ENCODE data around the gene SLC30A2.

Gene SLC30A2

DNA sequence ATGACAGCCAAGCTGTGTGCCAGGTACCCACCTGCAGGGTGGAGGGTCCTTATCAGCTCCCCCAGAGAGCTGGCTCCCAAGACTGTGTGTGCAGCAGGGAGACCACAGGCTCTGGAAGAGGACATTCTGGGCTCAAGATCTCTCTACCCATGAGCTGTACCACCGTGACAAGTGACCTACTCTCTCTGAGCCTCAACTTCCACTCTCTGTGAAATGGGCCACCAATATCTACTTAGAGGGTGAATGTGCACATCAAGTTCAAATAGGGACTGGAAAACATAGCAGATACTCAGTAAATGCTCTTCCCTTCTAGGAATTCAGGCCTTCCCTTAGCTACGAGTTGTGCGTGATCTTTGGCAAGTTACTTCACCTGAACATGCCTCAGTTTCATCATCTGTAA is 1.5 kb downstream of the SLC30A2 start:
- TF ChIP-seq, protein P1, sequence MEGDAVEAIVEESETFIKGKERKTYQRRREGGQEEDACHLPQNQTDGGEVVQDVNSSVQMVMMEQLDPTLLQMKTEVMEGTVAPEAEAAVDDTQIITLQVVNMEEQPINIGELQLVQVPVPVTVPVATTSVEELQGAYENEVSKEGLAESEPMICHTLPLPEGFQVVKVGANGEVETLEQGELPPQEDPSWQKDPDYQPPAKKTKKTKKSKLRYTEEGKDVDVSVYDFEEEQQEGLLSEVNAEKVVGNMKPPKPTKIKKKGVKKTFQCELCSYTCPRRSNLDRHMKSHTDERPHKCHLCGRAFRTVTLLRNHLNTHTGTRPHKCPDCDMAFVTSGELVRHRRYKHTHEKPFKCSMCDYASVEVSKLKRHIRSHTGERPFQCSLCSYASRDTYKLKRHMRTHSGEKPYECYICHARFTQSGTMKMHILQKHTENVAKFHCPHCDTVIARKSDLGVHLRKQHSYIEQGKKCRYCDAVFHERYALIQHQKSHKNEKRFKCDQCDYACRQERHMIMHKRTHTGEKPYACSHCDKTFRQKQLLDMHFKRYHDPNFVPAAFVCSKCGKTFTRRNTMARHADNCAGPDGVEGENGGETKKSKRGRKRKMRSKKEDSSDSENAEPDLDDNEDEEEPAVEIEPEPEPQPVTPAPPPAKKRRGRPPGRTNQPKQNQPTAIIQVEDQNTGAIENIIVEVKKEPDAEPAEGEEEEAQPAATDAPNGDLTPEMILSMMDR (IDR thresholded peaks at IDR 0.05) = no peak
- Histone ChIP-seq H3K4me3 (ENCODE audit: low read depth, low read length) (no peak overlapping the region), H3K9me3 (ENCODE audit: control insufficient read depth, low read length) (no peaks in the 10 kb centered on the region), H3K27ac (no peak overlapping the region), H3K27me3 (ENCODE audit: control insufficient read depth, insufficient read depth, low read length) (peaks cover 18% of the 10 kb centered on the region), H3K36me3 (ENCODE audit: control insufficient read depth, insufficient read depth, low read length) (no peaks in the 10 kb centered on the region), H2AFZ (no peak overlapping the region), H3K9ac (no peak overlapping the region), H3K4me1 (no peaks in the 10 kb centered on the region), H3K4me2 (ENCODE audit: low read length) (no peak overlapping the region), H3K79me2 (no peaks in the 10 kb centered on the region)

DNA sequence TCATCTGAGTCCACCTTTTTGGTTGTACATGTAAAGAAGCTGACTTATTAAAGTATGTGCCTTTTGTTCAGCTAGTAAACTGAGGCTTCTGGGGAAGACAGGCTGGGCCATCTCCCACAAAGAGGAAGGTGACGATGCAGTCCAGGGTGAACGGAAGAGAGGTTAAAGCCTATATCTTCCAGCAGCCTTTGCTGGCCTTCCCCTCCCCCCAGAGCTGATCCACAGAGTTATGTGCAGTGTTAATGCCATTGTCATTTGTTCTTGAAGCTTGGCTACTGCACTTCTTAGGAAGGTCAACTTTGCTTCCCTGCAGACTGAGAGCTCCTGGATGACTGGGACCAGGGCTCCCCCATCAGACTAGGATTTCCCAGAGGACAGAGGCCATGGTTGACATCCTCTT is 2.2 kb downstream of the SLC30A2 start:
- no peaks in the 10 kb centered on the region for H3K36me3 ChIP-seq (ENCODE audit: control insufficient read depth, insufficient read depth, low read length)

DNA sequence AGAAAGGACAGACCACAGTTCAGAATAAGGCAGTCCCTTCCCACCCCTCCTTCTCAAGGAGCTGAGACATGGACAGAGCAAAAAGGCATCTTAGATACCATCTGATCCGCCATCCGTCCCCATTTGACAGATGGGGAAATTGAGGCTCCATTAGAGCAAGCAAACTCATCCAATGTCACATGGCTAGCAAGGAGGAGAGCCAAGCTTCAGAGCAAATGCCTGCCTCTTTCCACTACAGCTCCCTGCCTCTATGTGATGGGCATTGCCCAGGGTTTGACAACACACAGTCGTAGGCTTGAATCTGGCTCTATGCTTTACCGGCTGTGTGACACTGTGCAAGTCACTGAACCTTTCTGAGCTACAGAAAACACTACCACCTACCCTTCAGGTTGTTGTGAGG is 3.9 kb downstream of the SLC30A2 start:
- Histone ChIP-seq H3K79me2 (no peaks in the 10 kb centered on the region), H3K4me2 (ENCODE audit: low read length) (no peak overlapping the region), H3K4me1 (no peaks in the 10 kb centered on the region), H2AFZ (no peak overlapping the region), H3K9me3 (ENCODE audit: control insufficient read depth, low read length) (no peaks in the 10 kb centered on the region), H3K9ac (no peak overlapping the region), H3K4me3 (ENCODE audit: low read depth, low read length) (no peak overlapping the region), H3K36me3 (ENCODE audit: control insufficient read depth, insufficient read depth, low read length) (no peaks in the 10 kb centered on the region), H3K27me3 (ENCODE audit: control insufficient read depth, insufficient read depth, low read length) (peaks cover 17% of the 10 kb centered on the region), H3K27ac (no peak overlapping the region)
- TF ChIP-seq, protein P1 (IDR thresholded peaks at IDR 0.05) = no peak

More for the DNA sequence above, 2.2 kb downstream of the SLC30A2 start:
- Histone ChIP-seq H2AFZ (no peak overlapping the region), H3K9me3 (ENCODE audit: control insufficient read depth, low read length) (no peaks in the 10 kb centered on the region), H3K4me3 (ENCODE audit: low read depth, low read length) (no peak overlapping the region), H3K27me3 (ENCODE audit: control insufficient read depth, insufficient read depth, low read length) (peaks cover 18% of the 10 kb centered on the region), H3K4me1 (no peaks in the 10 kb centered on the region), H3K27ac (no peak overlapping the region), H3K79me2 (no peaks in the 10 kb centered on the region), H3K4me2 (ENCODE audit: low read length) (no peak overlapping the region), H3K9ac (no peak overlapping the region)
- TF ChIP-seq, protein P1 (IDR thresholded peaks at IDR 0.05) = no peak

DNA sequence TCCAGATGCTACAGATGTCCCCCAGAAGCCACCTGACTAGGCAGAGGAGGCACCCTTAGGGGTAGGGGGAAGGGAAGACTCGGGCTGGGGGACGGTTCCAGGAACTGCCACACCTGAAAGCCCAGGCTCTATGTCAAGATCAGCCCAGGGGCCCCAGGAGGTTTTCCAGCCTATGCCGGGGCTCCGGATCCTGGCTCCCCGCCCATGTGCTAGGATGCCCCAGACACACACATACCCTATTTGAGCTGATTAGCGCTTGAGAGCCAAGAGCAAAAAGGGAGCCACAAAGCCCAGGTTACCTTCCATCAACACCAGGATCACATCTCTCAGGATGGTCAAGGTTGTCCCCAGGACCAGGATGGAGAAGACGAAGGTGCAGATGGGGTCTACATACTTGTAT is 4.5 kb downstream of the SLC30A2 start:
- no peaks in the 10 kb centered on the region for H3K9me3 ChIP-seq (ENCODE audit: control insufficient read depth, low read length)
- no peak overlapping the region for H3K4me3 ChIP-seq (ENCODE audit: low read depth, low read length)
- no peak overlapping the region for H3K4me2 ChIP-seq (ENCODE audit: low read length)
- peaks cover 11% of the 10 kb centered on the region for H3K27me3 ChIP-seq (ENCODE audit: control insufficient read depth, insufficient read depth, low read length)
- H3K27ac ChIP-seq = no peak overlapping the region
- TF ChIP-seq, protein P1 (IDR thresholded peaks at IDR 0.05) = no peak
- no peak overlapping the region for H2AFZ ChIP-seq
- H3K36me3 ChIP-seq (ENCODE audit: control insufficient read depth, insufficient read depth, low read length) = no peaks in the 10 kb centered on the region
- H3K9ac ChIP-seq = no peak overlapping the region
- no peaks in the 10 kb centered on the region for H3K79me2 ChIP-seq
- H3K4me1 ChIP-seq = no peaks in the 10 kb centered on the region

DNA sequence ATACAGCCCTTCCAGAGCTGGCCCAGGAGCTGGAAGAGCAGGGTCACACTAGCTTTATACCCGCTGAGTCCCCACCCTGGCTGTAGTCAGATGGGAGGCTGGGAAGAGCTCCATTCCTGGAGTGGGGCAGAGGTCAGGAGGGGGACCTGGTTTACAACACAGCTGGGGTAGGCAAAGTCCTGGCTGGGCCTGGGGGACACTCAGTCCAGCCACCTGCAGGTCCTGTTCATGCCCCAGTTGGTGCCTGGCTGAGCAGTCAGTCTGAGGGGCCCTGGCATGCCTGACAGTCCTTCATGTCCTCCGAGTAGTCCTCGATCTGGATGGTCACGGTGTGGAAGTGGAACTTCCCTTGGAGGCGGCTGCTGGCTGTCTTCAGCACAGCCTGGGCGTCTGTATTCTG is 7.0 kb downstream of the SLC30A2 start:
- Histone ChIP-seq H3K27me3 (ENCODE audit: control insufficient read depth, insufficient read depth, low read length) (no peaks in the 10 kb centered on the region), H3K4me2 (ENCODE audit: low read length) (no peak overlapping the region), H3K4me1 (peaks cover 4% of the 10 kb centered on the region), H3K79me2 (no peaks in the 10 kb centered on the region), H3K9me3 (ENCODE audit: control insufficient read depth, low read length) (no peaks in the 10 kb centered on the region), H2AFZ (no peak overlapping the region), H3K9ac (no peak overlapping the region), H3K27ac (no peak overlapping the region), H3K4me3 (ENCODE audit: low read depth, low read length) (no peak overlapping the region), H3K36me3 (ENCODE audit: control insufficient read depth, insufficient read depth, low read length) (no peaks in the 10 kb centered on the region)
- TF ChIP-seq, protein P1 (IDR thresholded peaks at IDR 0.05) = no peak

All from parathyroid adenoma (tissue), 2 donors.